Natural killer cell treated with Interleukin-12 subunit alpha and Interleukin-12 subunit beta and Interleukin-15 and Interleukin-18, amount 100 ng/mL, for 72 hours (primary cell): ENCODE data around the gene NHERF2. TPM values are rescaled to one million over a fixed set of nuclear protein-coding genes. Genes with fewer than 3 reads are reported as not detected.

Source experiments
- ATAC-seq, 2 donors: fragments of 150-1000 bp; cut with Tn5 transposase in 1 of 2; sonication (Bioruptor Pico), chemical (Tn5 transposase) in 1 of 2; 2 replicates each; pipeline ENCODE4 v1.10.0; 2021
- DNase-seq: peaks from one replicate; pipeline ENCODE4 v3.0.0; 2022; ENCODE audit warnings: low spot score
- H3K27ac Mint-ChIP-seq, 2 donors: 1 replicate in 1 of 2; 2 replicates in 1 of 2; pipeline ENCODE4 v1.8.0; 2022; ENCODE audit warnings: mixed read lengths in 2 of 2, mild to moderate bottlenecking in 1 of 2, moderate library complexity in 1 of 2
- H3K27me3 Mint-ChIP-seq, 2 donors: 1 replicate in 1 of 2; 2 replicates in 1 of 2; pipeline ENCODE4 v1.8.0; 2022; ENCODE audit warnings: mixed read lengths in 2 of 2
- H3K36me3 Mint-ChIP-seq: one replicate; pipeline ENCODE4 v1.8.0; 2022; ENCODE audit warnings: mixed read lengths
- H3K4me1 Mint-ChIP-seq, 2 donors: 1 replicate in 1 of 2; 2 replicates in 1 of 2; pipeline ENCODE4 v1.8.0; 2022; ENCODE audit warnings: low read depth in 2 of 2, mixed read lengths in 2 of 2, mild to moderate bottlenecking in 1 of 2
- H3K4me3 Mint-ChIP-seq: one replicate; pipeline ENCODE4 v1.8.0; 2022; ENCODE audit warnings: mixed read lengths
- H3K9me3 Mint-ChIP-seq: 2 replicates; pipeline ENCODE4 v1.8.0; 2022; ENCODE audit warnings: mixed read lengths
- total RNA-seq, 2 donors: library from RNA; stranded (reverse); gene quantifications; one replicate each; pipeline ENCODE4 v1.2.3, GENCODE V29; 2022

NHERF2 gene
- total RNA-seq, 2 donors from 2014 or later = 3.8 to 4.5 TPM

DNA sequence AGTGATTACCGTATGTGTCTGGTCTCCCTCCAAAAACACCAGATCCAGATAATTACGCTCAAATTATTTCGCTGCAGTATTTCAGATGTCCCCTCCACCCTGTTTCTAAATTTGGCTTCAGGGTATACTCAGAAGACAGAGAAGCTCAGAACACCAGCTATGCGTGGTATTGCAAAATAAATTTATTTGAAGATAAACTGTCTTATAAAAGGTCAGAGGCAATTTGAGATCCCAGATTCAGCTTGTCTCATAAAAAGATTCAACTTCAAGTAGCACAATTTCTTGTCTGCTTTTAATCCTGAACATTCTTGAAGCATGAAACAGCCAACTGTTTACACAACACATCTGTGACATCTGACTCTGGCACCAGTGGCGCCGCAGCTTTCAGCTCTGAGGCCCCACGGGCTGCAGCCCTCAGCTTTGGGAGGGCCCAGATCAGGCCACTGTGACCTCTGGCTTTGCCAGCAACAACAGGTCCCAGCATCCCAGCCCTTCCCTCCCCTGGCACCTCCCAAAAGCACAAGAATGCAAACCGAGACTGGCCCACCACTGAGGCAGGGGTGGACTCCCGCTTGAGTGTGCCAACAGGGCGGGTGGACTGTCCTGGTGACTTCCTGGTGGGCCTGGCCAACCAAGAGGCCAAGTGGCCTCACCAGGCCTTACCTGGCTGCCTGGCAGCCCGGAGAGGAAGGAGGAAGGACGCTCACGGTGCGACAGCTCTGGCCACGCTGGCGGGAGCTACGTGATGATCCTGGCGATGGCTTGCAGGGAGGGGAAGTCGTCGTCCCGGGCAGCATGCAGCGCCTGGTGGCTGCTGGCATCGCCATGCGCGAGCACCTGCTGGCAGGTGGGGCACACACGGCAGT, 29.0 kb upstream of the NHERF2 start:
- H3K36me3 Mint-ChIP-seq = no peaks in the 10 kb centered on the region

DNA sequence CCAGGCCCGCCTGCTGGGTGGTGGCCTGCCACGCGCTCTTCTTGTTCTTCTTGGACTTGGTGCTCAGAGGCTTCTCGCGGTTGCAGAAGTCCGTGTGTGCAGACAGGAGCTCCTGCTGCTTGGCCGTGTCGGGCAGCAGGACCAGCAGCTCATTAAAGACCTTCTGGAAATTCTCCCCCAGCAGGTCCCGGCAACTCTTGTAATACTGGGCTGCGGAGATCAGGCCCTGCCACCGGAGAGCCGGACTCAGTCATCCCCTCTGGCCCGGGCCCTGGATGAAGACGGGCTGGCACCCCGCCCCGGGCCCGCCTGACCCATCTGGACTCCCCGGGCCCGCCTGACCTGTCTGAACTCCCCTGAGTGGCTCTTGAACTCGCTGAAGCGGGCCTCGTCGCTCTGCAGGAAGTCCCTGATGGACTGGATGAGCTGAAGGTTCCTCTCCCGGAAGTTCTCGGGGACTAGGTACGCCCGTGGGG, 28.3 kb upstream of the NHERF2 start:
- no peaks in the 10 kb centered on the region for H3K9me3 Mint-ChIP-seq
- H3K27me3 Mint-ChIP-seq = no peaks in the 10 kb centered on the region
- peaks cover 9 to 27% of the 10 kb centered on the region in 2 donors for H3K4me1 Mint-ChIP-seq
- H3K27ac Mint-ChIP-seq = no peak overlapping the region
- no peak overlapping the region for H3K4me3 Mint-ChIP-seq
- ATAC-seq = no peak
- no peak for DNase-seq
- no peaks in the 10 kb centered on the region for H3K36me3 Mint-ChIP-seq

More for the DNA sequence above, 29.0 kb upstream of the NHERF2 start:
- H3K9me3 Mint-ChIP-seq = no peaks in the 10 kb centered on the region
- H3K27me3 Mint-ChIP-seq = no peaks in the 10 kb centered on the region
- H3K4me1 Mint-ChIP-seq = peaks cover 11 to 28% of the 10 kb centered on the region in 2 donors
- no peak overlapping the region for H3K4me3 Mint-ChIP-seq
- no peak for DNase-seq
- peak overlapping the region in 1 of 2 donors; percentile 39 for H3K27ac Mint-ChIP-seq
- no peak for ATAC-seq

DNA sequence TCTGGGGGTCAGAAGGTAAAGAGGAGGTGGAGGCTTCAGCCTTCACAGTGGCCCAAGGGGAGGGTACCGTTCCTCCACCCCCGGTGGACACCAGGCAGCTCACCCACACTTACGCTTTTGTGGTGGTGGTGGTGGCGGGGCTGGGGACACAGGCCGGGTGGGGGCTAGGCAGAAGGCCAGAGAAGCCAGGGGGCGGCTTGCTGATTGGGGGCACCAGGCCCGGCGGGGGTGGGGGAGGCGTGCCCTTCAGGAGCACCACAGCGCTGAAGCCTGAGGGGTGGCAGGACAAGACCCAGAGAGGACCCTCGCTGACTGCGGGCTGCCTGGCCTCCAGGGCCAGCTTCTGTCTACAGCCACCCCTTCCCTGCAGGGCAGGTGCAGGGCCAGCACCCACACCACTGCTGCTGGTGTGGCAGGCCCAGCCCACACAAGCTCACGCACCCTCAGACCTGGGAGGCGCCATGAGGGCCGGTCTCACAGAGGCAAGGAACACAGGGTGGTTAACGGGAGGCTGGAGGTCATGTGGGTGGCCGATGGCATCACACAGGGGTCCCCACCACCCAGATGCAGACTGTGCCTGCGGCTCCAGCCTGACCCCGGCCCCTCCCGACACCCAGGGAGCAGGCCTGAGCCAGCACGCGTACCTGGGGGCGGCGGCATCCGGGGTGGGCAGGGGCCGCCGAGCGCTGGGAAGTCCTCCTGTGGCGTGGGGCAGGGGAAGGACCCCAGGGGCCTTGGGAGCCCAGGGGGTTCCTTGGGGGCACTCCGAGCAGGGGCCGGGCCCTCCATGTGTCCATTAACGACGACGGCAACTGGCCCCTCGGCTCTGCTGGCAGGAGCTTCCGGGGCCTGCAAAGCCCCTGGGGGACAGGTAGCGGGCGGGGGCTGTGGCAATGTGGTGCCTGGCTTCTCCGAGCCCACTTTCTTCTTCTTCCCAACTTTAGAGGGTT, 27.6 kb upstream of the NHERF2 start:
- no peaks in the 10 kb centered on the region for H3K36me3 Mint-ChIP-seq
- no peaks in the 10 kb centered on the region for H3K27me3 Mint-ChIP-seq
- H3K4me3 Mint-ChIP-seq = no peak overlapping the region
- ATAC-seq (no peak), DNase-seq (no peak)
- no peak overlapping the region for H3K27ac Mint-ChIP-seq
- H3K4me1 Mint-ChIP-seq = peaks cover 2 to 20% of the 10 kb centered on the region in 2 donors
- H3K9me3 Mint-ChIP-seq = no peaks in the 10 kb centered on the region

DNA sequence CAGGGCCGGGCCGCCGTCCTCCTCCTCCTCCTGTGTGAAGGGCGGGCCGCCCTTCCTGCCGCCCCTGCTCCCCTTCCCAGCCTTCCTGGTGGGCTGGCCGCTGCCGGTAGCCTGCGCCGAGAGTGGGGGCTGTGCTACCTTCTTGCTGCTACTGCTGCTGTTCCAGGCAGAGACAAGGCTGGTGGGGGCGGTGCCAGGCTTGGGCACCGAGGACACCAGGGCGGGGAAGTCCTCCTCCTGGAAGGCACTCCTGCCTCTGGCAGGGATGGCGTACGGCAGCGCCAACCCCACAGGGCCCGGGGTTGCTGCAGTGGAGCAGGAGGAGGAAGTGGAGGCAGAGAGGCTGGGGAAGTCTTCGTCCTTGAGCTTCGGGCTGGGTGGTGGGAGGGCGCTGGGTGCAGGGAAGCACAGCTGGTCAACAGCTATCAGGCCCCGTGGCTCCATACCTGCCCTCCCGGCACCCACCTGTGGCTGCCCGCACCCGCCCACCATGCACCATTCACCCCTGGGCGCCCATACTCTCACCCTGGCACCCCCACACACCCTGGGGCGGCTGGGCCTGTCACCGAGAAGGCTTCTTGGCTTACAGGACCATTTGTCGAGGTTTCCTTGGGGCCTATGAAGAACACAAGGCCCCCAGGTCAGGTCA, 26.7 kb upstream of the NHERF2 start:
- H3K4me1 Mint-ChIP-seq = peaks cover 0 to 21% of the 10 kb centered on the region in 2 donors
- H3K4me3 Mint-ChIP-seq = no peak overlapping the region
- H3K9me3 Mint-ChIP-seq = no peaks in the 10 kb centered on the region
- DNase-seq = no peak
- no peak for ATAC-seq
- no peaks in the 10 kb centered on the region for H3K27me3 Mint-ChIP-seq
- H3K36me3 Mint-ChIP-seq = no peaks in the 10 kb centered on the region
- H3K27ac Mint-ChIP-seq = no peak overlapping the region

DNA sequence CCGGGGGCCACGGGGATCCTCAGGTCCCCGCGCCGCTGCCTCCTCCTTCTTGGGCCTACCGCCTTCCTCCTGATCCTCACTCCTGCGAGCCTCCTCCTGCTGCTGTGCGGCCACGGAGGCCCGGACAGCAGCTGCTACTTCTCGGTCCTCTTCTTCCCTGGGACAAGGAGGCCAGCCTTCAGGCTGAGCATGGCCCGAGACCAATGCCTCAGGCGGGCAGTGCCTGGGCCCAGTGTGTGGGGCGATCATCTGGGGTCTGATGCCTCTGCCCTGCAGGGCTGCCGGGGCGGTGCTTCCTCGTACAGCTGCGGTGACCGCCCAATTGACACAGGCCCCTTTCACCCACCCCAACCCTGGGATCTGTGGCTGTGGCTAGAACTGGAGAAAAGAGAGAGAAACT, 25.7 kb upstream of the NHERF2 start:
- Mint-ChIP-seq H3K27ac (no peak overlapping the region), H3K4me3 (no peak overlapping the region), H3K27me3 (no peaks in the 10 kb centered on the region), H3K9me3 (no peaks in the 10 kb centered on the region), H3K36me3 (no peaks in the 10 kb centered on the region), H3K4me1 (peaks cover 2 to 17% of the 10 kb centered on the region in 2 donors)
- ATAC-seq (no peak), DNase-seq (no peak)

DNA sequence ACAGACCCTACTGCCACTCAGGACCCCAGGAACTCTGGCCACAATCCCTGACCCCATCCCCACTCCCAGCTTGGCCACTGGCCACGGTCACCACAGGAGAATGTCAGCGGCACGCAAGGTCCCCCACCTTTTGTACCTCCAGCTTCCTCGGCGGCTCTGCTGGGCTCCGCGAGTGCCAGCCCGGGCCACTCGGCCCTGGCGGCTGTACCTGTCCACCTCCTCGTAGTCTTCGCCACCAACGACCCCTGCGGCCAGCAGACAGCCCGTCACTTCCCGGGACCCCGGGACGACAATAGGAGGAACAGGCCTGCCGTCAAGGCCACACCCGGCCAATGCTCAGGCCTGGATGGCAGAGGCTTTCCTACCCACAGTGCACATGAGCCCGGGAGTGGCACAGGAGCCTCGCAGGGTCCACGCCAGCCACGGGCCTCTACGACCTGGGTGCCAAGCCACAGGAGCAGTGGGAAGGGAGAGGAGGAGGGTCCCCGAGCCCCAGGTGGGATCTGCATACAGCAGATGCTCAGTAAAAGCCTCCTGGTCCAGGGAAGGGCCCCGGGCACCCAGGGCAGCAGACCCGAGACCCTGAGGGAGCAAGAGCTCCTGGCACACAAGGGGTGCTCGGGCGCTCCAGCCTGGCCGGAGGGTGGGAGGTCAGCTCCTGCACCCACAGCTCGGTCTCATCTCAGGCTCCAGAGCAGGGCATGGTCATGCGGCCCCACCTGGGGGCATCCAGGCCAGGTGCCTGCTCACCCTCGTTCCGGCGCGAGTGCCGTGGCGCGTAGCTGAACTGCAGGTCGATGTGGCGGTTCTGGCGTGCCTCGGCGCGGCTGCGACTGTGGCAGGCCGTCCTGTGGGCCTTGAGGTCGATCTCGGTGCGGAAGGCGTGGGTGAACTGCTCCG, 25.0 kb upstream of the NHERF2 start:
- ATAC-seq (no peak), DNase-seq (no peak)
- Mint-ChIP-seq H3K4me3 (no peak overlapping the region), H3K27ac (no peak overlapping the region), H3K27me3 (no peaks in the 10 kb centered on the region), H3K4me1 (peaks cover 9 to 17% of the 10 kb centered on the region in 2 donors), H3K9me3 (no peaks in the 10 kb centered on the region), H3K36me3 (no peaks in the 10 kb centered on the region)

DNA sequence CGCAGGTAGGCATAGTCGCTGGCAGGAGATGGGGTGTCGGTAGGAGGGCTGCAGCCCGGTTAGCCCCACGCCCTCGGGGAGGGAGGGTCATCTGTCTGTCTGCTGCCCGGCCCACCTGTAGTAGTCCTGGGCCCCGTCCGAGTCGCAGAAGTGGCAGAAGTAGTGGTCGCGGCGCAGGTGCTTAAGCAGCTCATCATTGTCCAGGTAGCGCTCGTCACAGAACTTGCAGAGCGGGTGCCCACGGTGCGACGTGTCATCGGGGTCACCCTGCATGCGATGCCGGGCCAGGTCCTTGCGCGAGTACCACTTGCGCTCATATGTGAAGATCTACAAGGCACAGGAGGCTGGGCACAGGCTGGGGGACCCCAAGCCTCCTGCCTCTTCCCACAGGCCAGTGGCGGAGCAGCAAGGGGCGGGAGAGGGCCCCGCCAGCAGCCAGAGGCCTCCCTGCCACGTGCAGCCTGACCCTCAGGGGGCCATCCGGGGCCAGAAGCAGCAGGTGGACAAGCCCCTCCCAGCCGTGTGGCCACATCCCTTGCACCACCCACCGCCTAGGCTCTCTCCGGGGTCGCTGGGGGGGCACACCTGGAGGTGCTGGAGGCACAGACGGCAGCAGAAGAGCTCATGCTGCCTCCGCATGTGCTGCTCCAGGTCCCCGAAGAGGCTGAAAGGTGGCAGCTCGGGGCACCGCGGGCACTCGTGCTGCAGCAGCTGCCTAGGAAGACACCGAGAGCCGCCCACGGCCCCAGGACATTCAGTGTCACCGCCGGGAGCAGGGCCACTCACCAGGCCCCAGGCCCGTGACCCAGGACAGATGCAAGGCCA, 24.1 kb upstream of the NHERF2 start:
- H3K27me3 Mint-ChIP-seq = no peaks in the 10 kb centered on the region

DNA sequence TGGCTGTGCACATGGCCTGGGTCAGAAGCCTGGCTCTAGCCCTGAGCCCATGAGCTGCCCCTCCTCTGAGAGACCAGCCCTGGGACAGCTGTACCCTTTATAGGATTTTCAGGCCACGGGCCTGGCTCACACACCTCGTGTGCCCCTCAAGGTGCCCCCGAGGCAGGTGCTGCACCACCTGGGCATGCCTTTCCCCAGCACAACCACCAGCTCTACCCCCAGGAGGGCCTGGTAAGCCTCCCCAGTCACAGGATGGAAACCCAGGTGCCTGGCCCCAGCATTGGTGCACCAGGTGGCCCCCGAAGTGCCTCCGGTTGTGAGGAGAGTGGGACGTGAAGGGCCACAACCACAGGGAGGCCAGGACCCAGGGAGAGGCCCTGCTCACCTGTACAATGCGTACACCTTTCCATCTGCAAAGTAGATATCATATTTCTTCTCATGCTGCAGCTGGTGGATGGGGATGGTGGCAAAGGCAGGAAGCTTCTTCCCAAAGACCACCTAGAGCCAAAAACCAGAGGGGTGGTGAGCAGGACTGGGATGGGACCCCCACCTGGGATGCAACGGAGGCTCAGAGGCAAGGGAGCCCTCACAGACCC, 23.4 kb upstream of the NHERF2 start:
- no peak for DNase-seq
- peaks cover 22 to 24% of the 10 kb centered on the region in 2 donors for H3K4me1 Mint-ChIP-seq
- no peaks in the 10 kb centered on the region for H3K9me3 Mint-ChIP-seq
- no peak overlapping the region for H3K4me3 Mint-ChIP-seq
- ATAC-seq = no peak
- H3K27me3 Mint-ChIP-seq = no peaks in the 10 kb centered on the region
- no peaks in the 10 kb centered on the region for H3K36me3 Mint-ChIP-seq
- no peak overlapping the region for H3K27ac Mint-ChIP-seq

More for the DNA sequence above, 24.1 kb upstream of the NHERF2 start:
- Mint-ChIP-seq H3K9me3 (no peaks in the 10 kb centered on the region), H3K36me3 (no peaks in the 10 kb centered on the region), H3K27ac (no peak overlapping the region), H3K4me3 (no peak overlapping the region), H3K4me1 (peaks cover 15 to 20% of the 10 kb centered on the region in 2 donors)
- DNase-seq (no peak), ATAC-seq (no peak)

DNA sequence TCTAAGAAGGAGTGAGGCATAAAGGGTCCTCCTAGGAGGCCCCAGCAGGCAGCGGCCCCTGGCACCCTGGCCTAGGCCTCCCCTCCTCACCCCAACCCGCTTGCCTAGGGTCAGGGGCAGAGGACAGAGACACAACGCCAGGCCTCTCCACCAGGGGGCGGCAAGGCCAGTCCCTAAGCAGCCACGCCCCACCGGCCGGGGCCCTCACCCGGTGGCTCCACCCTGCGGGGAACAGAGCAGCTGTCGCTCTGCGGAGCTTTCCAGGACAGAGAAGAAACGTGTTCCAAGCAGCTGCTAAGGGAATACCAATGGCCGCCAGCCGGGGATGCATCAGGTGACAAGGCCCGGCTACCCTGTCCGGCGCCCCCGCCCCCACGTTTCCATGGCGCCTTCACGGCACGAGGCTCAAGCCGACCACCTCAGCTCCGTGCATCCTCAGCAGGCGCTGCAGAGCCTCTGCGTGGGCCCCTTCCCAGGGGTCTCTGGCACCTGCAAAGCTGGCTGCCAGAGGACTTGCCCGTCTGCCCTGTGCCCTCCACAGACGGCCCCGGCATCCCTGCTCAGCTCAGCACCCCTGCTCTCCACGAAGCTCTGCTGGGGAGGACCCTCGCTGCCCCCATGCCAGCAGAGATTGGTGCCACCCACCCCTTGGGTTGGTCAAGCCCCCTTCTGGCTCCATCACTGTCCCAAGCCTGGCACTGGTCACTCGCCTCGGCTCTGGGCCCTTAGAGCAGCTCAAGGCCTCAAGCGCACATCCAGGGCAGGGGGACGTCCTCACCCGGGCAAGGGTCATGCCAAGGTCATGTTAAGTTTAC, 22.7 kb upstream of the NHERF2 start:
- H3K36me3 Mint-ChIP-seq = no peaks in the 10 kb centered on the region
- H3K4me3 Mint-ChIP-seq = no peak overlapping the region
- no peak overlapping the region for H3K27ac Mint-ChIP-seq
- DNase-seq (peak; percentile 82), ATAC-seq (peak; percentile 85 to 87)
- H3K9me3 Mint-ChIP-seq = no peaks in the 10 kb centered on the region
- H3K4me1 Mint-ChIP-seq = peaks cover 28% of the 10 kb centered on the region in 2 donors
- no peaks in the 10 kb centered on the region for H3K27me3 Mint-ChIP-seq

DNA sequence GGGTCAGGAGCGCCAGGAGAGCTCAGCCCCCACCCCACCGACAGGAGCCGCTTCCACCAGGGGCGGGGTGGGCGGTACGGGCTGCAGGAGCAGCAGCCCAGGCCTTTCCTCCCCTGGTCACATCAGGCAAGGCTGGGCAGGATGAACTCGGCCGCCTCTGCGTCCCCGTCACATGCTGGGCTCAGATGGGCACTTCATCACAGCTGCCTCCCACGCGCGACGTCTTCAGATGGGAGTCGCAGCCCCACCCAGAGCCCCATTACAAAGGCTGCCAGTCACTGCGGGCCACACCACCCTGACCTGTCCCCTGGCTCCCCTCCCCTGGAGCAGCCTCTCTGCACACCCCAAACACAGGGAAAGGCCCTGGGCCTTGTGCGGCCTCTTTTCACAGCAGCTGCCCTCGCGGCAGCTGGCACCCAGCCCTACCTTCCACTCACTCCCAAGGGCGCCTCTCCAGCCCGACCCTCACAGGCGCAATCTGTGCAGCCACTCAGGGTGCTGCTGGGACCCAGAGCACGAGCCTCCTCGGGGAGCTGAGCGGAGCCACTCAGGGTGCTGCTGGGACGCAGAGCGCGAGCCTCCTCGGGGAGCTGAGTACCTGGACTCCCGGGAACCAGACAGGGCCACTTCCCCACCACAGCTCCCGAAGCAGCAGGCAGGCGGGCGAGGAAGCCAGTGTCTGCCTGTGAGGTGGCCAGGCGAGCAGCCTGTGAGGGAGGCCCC, 21.7 kb upstream of the NHERF2 start:
- no peak for ATAC-seq
- Mint-ChIP-seq H3K27ac (no peak overlapping the region), H3K36me3 (no peaks in the 10 kb centered on the region), H3K27me3 (no peaks in the 10 kb centered on the region), H3K4me3 (no peak overlapping the region), H3K4me1 (peaks cover 28 to 30% of the 10 kb centered on the region in 2 donors), H3K9me3 (no peaks in the 10 kb centered on the region)
- no peak for DNase-seq

DNA sequence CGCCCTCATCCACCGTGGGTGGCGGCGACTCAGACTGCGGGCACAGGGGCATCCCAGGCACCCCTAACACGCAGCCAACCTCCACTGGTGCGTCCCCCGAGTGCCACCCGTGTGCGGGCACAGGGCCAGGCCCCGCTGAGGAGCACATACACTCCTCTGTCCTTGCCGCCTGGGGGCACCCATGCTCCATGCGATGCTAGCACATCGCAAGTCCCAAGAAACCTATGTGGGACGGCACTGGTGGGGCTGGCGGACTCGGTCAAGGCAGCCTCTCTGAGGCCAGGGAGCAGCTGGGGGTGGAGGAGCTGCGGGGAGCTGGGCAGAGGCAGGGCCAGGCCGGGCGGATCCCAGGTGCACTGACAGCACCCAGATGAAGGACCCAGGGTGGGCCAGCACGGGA, 21.1 kb upstream of the NHERF2 start:
- Mint-ChIP-seq H3K4me3 (peak overlapping the region; percentile 95), H3K27me3 (no peaks in the 10 kb centered on the region), H3K36me3 (no peaks in the 10 kb centered on the region), H3K27ac (no peak overlapping the region), H3K9me3 (no peaks in the 10 kb centered on the region), H3K4me1 (peaks cover 32 to 37% of the 10 kb centered on the region in 2 donors)
- ATAC-seq (no peak), DNase-seq (no peak)
